ENCODE results near the gene EPHB1.

- TF ChIP-seq CTCF (IDR thresholded peaks at IDR 0.05) = no peak
- TF ChIP-seq POLR2AphosphoS5 (IDR thresholded peaks at IDR 0.05) = no peak
- no peak for TF ChIP-seq POLR2A (IDR thresholded peaks at IDR 0.05)
Measured at GRCh38 chr3:134838599-134838998, 43.5 kb downstream of the EPHB1 start.
